T-helper 2 cell treated with Interferon-gamma antibody and Interleukin-4, amounts not matched to agents 5 μg/mL and 100 μg/mL, for 36 hours (primary cell): ENCODE measurements around the gene ELK1.
A peak's percentile ranks its signal among the peaks of the same experiment; 100 is the strongest.
"Not testable (repeated sequence)": the region's sequence is repeated elsewhere in the genome, so short reads cannot be mapped to it uniquely, and the experiment has no call there.

Source experiments
- DNase-seq: peaks from one replicate; pipeline ENCODE4 v3.0.0; 2021; ENCODE audit warnings: low spot score
- H3K27ac Mint-ChIP-seq: one replicate; pipeline ENCODE4 v1.8.0; 2021; ENCODE audit warnings: mild to moderate bottlenecking, mixed read lengths
- H3K27me3 Mint-ChIP-seq: one replicate; pipeline ENCODE4 v1.8.0; 2021; ENCODE audit warnings: low read depth, mixed read lengths
- H3K36me3 Mint-ChIP-seq: one replicate; pipeline ENCODE4 v1.8.0; 2021; ENCODE audit warnings: low read depth, mixed read lengths
- H3K4me1 Mint-ChIP-seq: one replicate; pipeline ENCODE4 v1.8.0; 2021; ENCODE audit warnings: low read depth, mixed read lengths
- H3K4me3 Mint-ChIP-seq: one replicate; pipeline ENCODE4 v1.8.0; 2022; ENCODE audit warnings: mild to moderate bottlenecking, moderate library complexity, mixed read lengths
- H3K9me3 Mint-ChIP-seq: one replicate; pipeline ENCODE4 v1.8.0; 2021; ENCODE audit warnings: mixed read lengths

ELK1 gene

GRCh38 chrX:47612418-47612817, 37.9 kb downstream of the ELK1 start:
- Mint-ChIP-seq H3K27ac (no peak overlapping the region), H3K27me3 (peaks cover 7% of the 10 kb centered on the region)

GRCh38 chrX:47611926-47612325, 38.4 kb downstream of the ELK1 start:
- Mint-ChIP-seq H3K27me3 (peaks cover 6% of the 10 kb centered on the region), H3K27ac (no peak overlapping the region), H3K4me1 (peaks cover 5% of the 10 kb centered on the region), H3K9me3 (no peaks in the 10 kb centered on the region), H3K4me3 (no peak overlapping the region), H3K36me3 (no peaks in the 10 kb centered on the region)
- no peak for DNase-seq

More at GRCh38 chrX:47612418-47612817, 37.9 kb downstream of the ELK1 start:
- DNase-seq = no peak
- no peaks in the 10 kb centered on the region for H3K9me3 Mint-ChIP-seq
- H3K36me3 Mint-ChIP-seq = no peaks in the 10 kb centered on the region
- H3K4me3 Mint-ChIP-seq = no peak overlapping the region
- peaks cover 5% of the 10 kb centered on the region for H3K4me1 Mint-ChIP-seq

GRCh38 chrX:47611489-47611888, 38.9 kb downstream of the ELK1 start:
- H3K36me3 Mint-ChIP-seq = no peaks in the 10 kb centered on the region
- peaks cover 5% of the 10 kb centered on the region for H3K4me1 Mint-ChIP-seq
- no peaks in the 10 kb centered on the region for H3K9me3 Mint-ChIP-seq
- peaks cover 4% of the 10 kb centered on the region for H3K27me3 Mint-ChIP-seq
- H3K4me3 Mint-ChIP-seq = no peak overlapping the region
- H3K27ac Mint-ChIP-seq = no peak overlapping the region
- DNase-seq = no peak

GRCh38 chrX:47610511-47610910, 39.9 kb downstream of the ELK1 start:
- H3K4me1 Mint-ChIP-seq = peaks cover 5% of the 10 kb centered on the region
- no peaks in the 10 kb centered on the region for H3K36me3 Mint-ChIP-seq
- H3K27ac Mint-ChIP-seq = no peak overlapping the region
- no peaks in the 10 kb centered on the region for H3K27me3 Mint-ChIP-seq
- no peak for DNase-seq
- no peaks in the 10 kb centered on the region for H3K9me3 Mint-ChIP-seq
- no peak overlapping the region for H3K4me3 Mint-ChIP-seq

- Mint-ChIP-seq H3K36me3 (no peaks in the 10 kb centered on the region), H3K4me3 (no peak overlapping the region), H3K9me3 (no peaks in the 10 kb centered on the region), H3K27ac (no peak overlapping the region), H3K27me3 (no peaks in the 10 kb centered on the region), H3K4me1 (peaks cover 5% of the 10 kb centered on the region)
- DNase-seq = no peak
Measured at GRCh38 chrX:47608130-47608810, 42.1 kb downstream of the ELK1 start.

- Mint-ChIP-seq H3K4me1 (peaks cover 5% of the 10 kb centered on the region), H3K27ac (no peak overlapping the region), H3K9me3 (no peaks in the 10 kb centered on the region), H3K36me3 (no peaks in the 10 kb centered on the region), H3K4me3 (no peak overlapping the region), H3K27me3 (no peaks in the 10 kb centered on the region)
- no peak for DNase-seq
Measured at GRCh38 chrX:47607091-47607490, 43.3 kb downstream of the ELK1 start.

- Mint-ChIP-seq H3K9me3 (no peaks in the 10 kb centered on the region), H3K4me1 (peaks cover 5% of the 10 kb centered on the region)
Measured at GRCh38 chrX:47605024-47605423, 45.3 kb downstream of the ELK1 start.

GRCh38 chrX:47603125-47603524, 47.2 kb downstream of the ELK1 start:
- H3K4me3 Mint-ChIP-seq, H3K9me3 Mint-ChIP-seq, H3K27ac Mint-ChIP-seq, DNase-seq, H3K4me1 Mint-ChIP-seq, H3K27me3 Mint-ChIP-seq, H3K36me3 Mint-ChIP-seq: not testable (repeated sequence)

More at GRCh38 chrX:47605024-47605423, 45.3 kb downstream of the ELK1 start:
- Mint-ChIP-seq H3K27me3 (no peaks in the 10 kb centered on the region), H3K27ac (no peak overlapping the region), H3K4me3 (no peak overlapping the region), H3K36me3 (no peaks in the 10 kb centered on the region)
- DNase-seq = no peak

- H3K36me3 Mint-ChIP-seq = peaks cover 12% of the 10 kb centered on the region
- H3K4me1 Mint-ChIP-seq = peaks cover 9% of the 10 kb centered on the region
- H3K27me3 Mint-ChIP-seq = peaks cover 4% of the 10 kb centered on the region
- H3K9me3 Mint-ChIP-seq = peaks cover 13% of the 10 kb centered on the region
- no peak for DNase-seq
- no peak overlapping the region for H3K27ac Mint-ChIP-seq
- no peak overlapping the region for H3K4me3 Mint-ChIP-seq
Measured at GRCh38 chrX:47597222-47597621, 53.1 kb downstream of the ELK1 start.

- Mint-ChIP-seq H3K4me1 (peaks cover 9% of the 10 kb centered on the region), H3K27ac (peak overlapping the region; percentile 71), H3K27me3 (peaks cover 4% of the 10 kb centered on the region), H3K4me3 (peak overlapping the region; percentile 15), H3K36me3 (peaks cover 12% of the 10 kb centered on the region), H3K9me3 (peaks cover 13% of the 10 kb centered on the region)
- no peak for DNase-seq
Measured at GRCh38 chrX:47596256-47596655, 54.1 kb downstream of the ELK1 start.

- no peak overlapping the region for H3K4me3 Mint-ChIP-seq
- no peak for DNase-seq
- peaks cover 9% of the 10 kb centered on the region for H3K4me1 Mint-ChIP-seq
- H3K36me3 Mint-ChIP-seq = peaks cover 12% of the 10 kb centered on the region
- H3K27me3 Mint-ChIP-seq = peaks cover 4% of the 10 kb centered on the region
- peak overlapping the region; percentile 71 for H3K27ac Mint-ChIP-seq
- peaks cover 13% of the 10 kb centered on the region for H3K9me3 Mint-ChIP-seq
Measured at GRCh38 chrX:47595716-47596251, 54.6 kb downstream of the ELK1 start.

GRCh38 chrX:47593522-47593921, 56.8 kb downstream of the ELK1 start:
- Mint-ChIP-seq H3K27me3 (peaks cover 4% of the 10 kb centered on the region), H3K36me3 (peaks cover 12% of the 10 kb centered on the region), H3K9me3 (peaks cover 13% of the 10 kb centered on the region), H3K27ac (no peak overlapping the region), H3K4me1 (peaks cover 9% of the 10 kb centered on the region), H3K4me3 (no peak overlapping the region)
- DNase-seq = no peak

GRCh38 chrX:47590984-47591383, 59.4 kb downstream of the ELK1 start:
- no peak for DNase-seq
- H3K4me1 Mint-ChIP-seq = peaks cover 4% of the 10 kb centered on the region
- no peaks in the 10 kb centered on the region for H3K27me3 Mint-ChIP-seq
- no peak overlapping the region for H3K4me3 Mint-ChIP-seq
- H3K27ac Mint-ChIP-seq = no peak overlapping the region
- peaks cover under 1% of the 10 kb centered on the region for H3K9me3 Mint-ChIP-seq
- peaks cover 4% of the 10 kb centered on the region for H3K36me3 Mint-ChIP-seq

- DNase-seq = no peak
- peaks cover 10% of the 10 kb centered on the region for H3K36me3 Mint-ChIP-seq
- no peaks in the 10 kb centered on the region for H3K27me3 Mint-ChIP-seq
- no peak overlapping the region for H3K27ac Mint-ChIP-seq
- H3K4me1 Mint-ChIP-seq = peaks cover 8% of the 10 kb centered on the region
- no peaks in the 10 kb centered on the region for H3K9me3 Mint-ChIP-seq
- H3K4me3 Mint-ChIP-seq = no peak overlapping the region
Measured at GRCh38 chrX:47587906-47588735, 62.2 kb downstream of the ELK1 start.
